Superior temporal gyrus (tissue), 1 donor: ENCODE measurements around the gene KLRF2.

Source experiments
- DNase-seq: peaks from one replicate; pipeline ENCODE4 v3.0.0-alpha.2; 2016; ENCODE audit errors: extremely low spot score

The KLRF2 gene

GRCh38 chr12:9936591-9936990 is 55.3 kb downstream of the KLRF2 start:
- no peak for DNase-seq

GRCh38 chr12:9940375-9940774 is 59.1 kb downstream of the KLRF2 start:
- DNase-seq, result peak; percentile 38

- DNase-seq, result no peak
Measured at GRCh38 chr12:9941838-9942237, 60.5 kb downstream of the KLRF2 start.

- no peak for DNase-seq
Measured at GRCh38 chr12:9943240-9943639, 62.0 kb downstream of the KLRF2 start.

GRCh38 chr12:9944391-9944790 is 63.1 kb downstream of the KLRF2 start:
- DNase-seq, result no peak
